UCSD-AML1 (cell line): ENCODE measurements around the gene NR2C2AP.

ENCODE experiments used
- DNase-seq: peaks from one replicate; lab custom pipeline; 2025; ENCODE audit not compliant: unreplicated experiment; lab: John Stamatoyannopoulos, UW

The NR2C2AP gene

GRCh38 chr19:19152668-19153384 is 50.4 kb downstream of the NR2C2AP start:
- no peak for DNase-seq

- no peak for DNase-seq
These were observed 51.8 kb downstream of the NR2C2AP start for GRCh38 chr19:19151418-19151817.
